Uterus (tissue), 4 donors: ENCODE measurements around the gene ARHGAP45. TPM values are rescaled to one million over a fixed set of nuclear protein-coding genes. Genes with fewer than 3 reads are reported as not detected.
"Not testable (repeated sequence)": the region's sequence is repeated elsewhere in the genome, so short reads cannot be mapped to it uniquely, and the experiment has no call there.

ENCODE experiments used
- DNase-seq, 2 donors: peaks; one replicate each; pipeline ENCODE4 v3.0.0-alpha.2; 2019 to 2020
- H3K27ac ChIP-seq, 2 donors: fragments of 200-600 bp; sonication (generic); 1 replicate in 1 of 2; 2 replicates in 1 of 2; pipeline ENCODE4 v1.5.1; 2016 to 2018
- H3K27me3 ChIP-seq, 2 donors: fragments of 200-600 bp; sonication (generic); one replicate each; pipeline ENCODE4 v1.5.1; 2018 to 2019; ENCODE audit warnings: control low read depth in 1 of 2
- H3K36me3 ChIP-seq, 2 donors: fragments of 200-600 bp; sonication (generic); one replicate each; pipeline ENCODE4 v1.5.1; 2019; ENCODE audit warnings: control low read depth in 1 of 2
- H3K4me1 ChIP-seq, 2 donors: fragments of 200-600 bp; sonication (generic); one replicate each; pipeline ENCODE4 v1.5.1; 2018 to 2019; ENCODE audit warnings: control low read depth in 1 of 2
- H3K4me3 ChIP-seq, 2 donors: fragments of 200-600 bp; sonication (generic); 1 replicate in 1 of 2; 2 replicates in 1 of 2; pipeline ENCODE4 v1.5.1; 2018 to 2019; ENCODE audit warnings: mild to moderate bottlenecking in 1 of 2
- H3K9me3 ChIP-seq, 2 donors: fragments of 200-600 bp; sonication (generic); one replicate each; pipeline ENCODE4 v1.5.1; 2019; ENCODE audit warnings: control low read depth in 1 of 2
- POLR2A ChIP-seq, 2 donors: fragments of 450-650 bp; IDR thresholded peaks; one replicate each; pipeline ENCODE4 v1.6.1; 2016; ENCODE audit warnings: antibody characterized with exemption in 2 of 2, mild to moderate bottlenecking in 1 of 2, moderate library complexity in 1 of 2
- intact Hi-C: fragments of 100-400 bp; cut with DNase I; formaldehyde crosslinking; loops from one replicate; pipeline ENCODE4 v1.15.1; 2023; ENCODE audit warnings: low total_unique reads
- total RNA-seq, 4 donors: library from RNA; depleted of rRNA in 3 of 4; stranded (reverse); fragments of >200 nt in 3 of 4; gene quantifications; one replicate each; pipeline versions ENCODE4 v1.1.0 to v1.2.4, GENCODE V29; 2014 to 2023
- TF ChIP-seq, protein P1 (sequence below), 4 experiments: fragments of 200-600 bp in 2 of 4; fragments of 450-650 bp in 2 of 4; sonication (generic) in 2 of 4; IDR thresholded peaks; one replicate each; pipeline ENCODE4 v1.5.1; 2016 to 2019; ENCODE audit warnings: antibody characterized with exemption in 4 of 4, mild to moderate bottlenecking in 2 of 4, moderate library complexity in 1 of 4
- donor health status: DM: yes; HTN: yes; CAD: no.

The ARHGAP45 gene
- total RNA-seq, 4 donors from 2014 or later: 4.1 to 154 (median 8.6) TPM

GRCh38 chr19:1019980-1020867, 46.7 kb upstream of the ARHGAP45 start:
- TF ChIP-seq, protein P1, sequence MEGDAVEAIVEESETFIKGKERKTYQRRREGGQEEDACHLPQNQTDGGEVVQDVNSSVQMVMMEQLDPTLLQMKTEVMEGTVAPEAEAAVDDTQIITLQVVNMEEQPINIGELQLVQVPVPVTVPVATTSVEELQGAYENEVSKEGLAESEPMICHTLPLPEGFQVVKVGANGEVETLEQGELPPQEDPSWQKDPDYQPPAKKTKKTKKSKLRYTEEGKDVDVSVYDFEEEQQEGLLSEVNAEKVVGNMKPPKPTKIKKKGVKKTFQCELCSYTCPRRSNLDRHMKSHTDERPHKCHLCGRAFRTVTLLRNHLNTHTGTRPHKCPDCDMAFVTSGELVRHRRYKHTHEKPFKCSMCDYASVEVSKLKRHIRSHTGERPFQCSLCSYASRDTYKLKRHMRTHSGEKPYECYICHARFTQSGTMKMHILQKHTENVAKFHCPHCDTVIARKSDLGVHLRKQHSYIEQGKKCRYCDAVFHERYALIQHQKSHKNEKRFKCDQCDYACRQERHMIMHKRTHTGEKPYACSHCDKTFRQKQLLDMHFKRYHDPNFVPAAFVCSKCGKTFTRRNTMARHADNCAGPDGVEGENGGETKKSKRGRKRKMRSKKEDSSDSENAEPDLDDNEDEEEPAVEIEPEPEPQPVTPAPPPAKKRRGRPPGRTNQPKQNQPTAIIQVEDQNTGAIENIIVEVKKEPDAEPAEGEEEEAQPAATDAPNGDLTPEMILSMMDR (IDR thresholded peaks at IDR 0.05): no peak
- TF ChIP-seq POLR2A (IDR thresholded peaks at IDR 0.05): no peak
- H3K27ac ChIP-seq: peak overlapping the region; percentile 90 to 95
- no peaks in the 10 kb centered on the region for H3K9me3 ChIP-seq
- H3K36me3 ChIP-seq: no peaks in the 10 kb centered on the region
- H3K4me3 ChIP-seq: peak overlapping the region; percentile 72 to 90
- intact Hi-C loops: loop anchor here (5.0 kb wide), 1 partner anchor 172 kb away; no protein-coding TSS in a partner anchor
- H3K4me1 ChIP-seq: peaks cover 6 to 39% of the 10 kb centered on the region in 2 donors
- H3K27me3 ChIP-seq: no peaks in the 10 kb centered on the region
- peak; percentile 56 for DNase-seq

DNA sequence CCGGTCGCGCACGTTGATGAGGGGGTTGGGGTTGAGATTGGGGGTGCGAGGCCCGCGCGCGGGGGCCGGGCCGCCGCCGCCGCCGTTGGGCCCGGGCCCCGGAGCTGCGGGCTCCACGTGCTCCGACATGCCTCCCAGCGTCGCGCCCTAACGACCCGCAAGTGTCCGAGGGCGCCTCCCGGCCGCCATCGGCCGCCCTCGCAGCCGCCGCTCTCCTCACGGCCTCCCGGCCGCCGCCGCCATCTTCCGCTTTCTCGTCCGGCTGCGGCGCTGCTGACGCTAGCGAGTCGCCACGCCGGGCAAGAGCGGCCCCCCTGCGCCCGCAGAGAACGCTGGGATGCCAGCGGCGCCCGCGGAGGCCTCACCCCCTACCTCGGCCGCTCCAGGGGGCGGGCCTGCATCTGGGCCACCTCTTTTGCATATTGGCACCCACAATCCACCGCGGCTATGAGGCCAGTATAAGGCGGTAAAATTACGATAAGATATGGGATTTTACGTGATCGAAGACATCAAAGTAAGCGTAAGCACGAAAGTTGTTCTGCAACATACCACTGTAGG, 46.0 kb upstream of the ARHGAP45 start, which contains the start of gene TMEM259:
Gene TMEM259, minus strand, starts transcription at position 256 of the 558 bp plus-strand sequence. Its CDS starts 127 bp downstream, at position 129.
- Histone ChIP-seq H3K4me1 (peaks cover 6 to 39% of the 10 kb centered on the region in 2 donors), H3K27me3 (no peaks in the 10 kb centered on the region), H3K4me3 (peak within 1 kb of the TSS; percentile 72 to 90), H3K9me3 (no peaks in the 10 kb centered on the region), H3K36me3 (no peaks in the 10 kb centered on the region), H3K27ac (peak within 1 kb of the TSS; percentile 90 to 95)
- intact Hi-C loops: no loop called here
- peak; percentile 58 to 64 for TF ChIP-seq POLR2A (IDR thresholded peaks at IDR 0.05)
- TF ChIP-seq, protein P1 (IDR thresholded peaks at IDR 0.05): peak in 2 of 4 experiments; percentile 4 to 39
- peak; percentile 95 to 99 for DNase-seq

DNA sequence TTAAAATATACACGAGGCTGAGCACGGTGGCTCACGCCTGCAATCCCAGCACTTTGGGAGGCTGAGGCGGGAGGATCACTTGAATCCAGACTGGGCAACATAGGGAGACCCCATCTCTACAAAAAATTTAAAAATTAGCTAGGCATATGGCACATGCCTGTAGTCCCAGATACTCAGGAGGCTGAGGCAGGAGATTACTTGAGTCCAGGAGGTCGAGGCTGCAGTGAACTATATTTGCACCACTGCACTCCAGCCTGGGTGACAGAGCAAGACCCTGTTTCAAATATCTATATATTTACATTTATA, 43.1 kb upstream of the ARHGAP45 start:
- intact Hi-C loops, H3K9me3 ChIP-seq, H3K4me3 ChIP-seq, DNase-seq, H3K27me3 ChIP-seq, H3K36me3 ChIP-seq: not testable (repeated sequence)
- peaks cover 3 to 11% of the 10 kb centered on the region in 2 donors for H3K4me1 ChIP-seq
- peak overlapping the region in 1 of 2 donors; percentile 3 for H3K27ac ChIP-seq

DNA sequence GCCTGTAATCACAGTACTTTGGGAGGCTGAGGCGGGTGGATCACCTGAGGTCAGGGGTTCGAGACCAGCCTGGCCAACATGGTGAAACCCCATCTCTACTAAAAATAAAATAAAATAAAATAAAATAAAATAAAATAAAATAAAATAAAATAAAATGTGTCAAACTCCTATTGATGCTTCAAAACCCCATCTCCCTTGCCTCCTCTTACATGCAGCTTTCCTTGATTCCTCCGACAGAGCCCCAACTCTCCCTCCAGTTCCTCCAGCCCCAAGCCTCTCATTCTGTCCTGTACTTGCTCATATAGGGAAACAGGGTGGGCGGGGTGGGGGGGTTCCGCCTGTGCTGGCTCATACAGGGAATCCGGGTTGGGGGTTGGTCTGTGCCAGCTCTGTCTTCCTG, 41.9 kb upstream of the ARHGAP45 start:
- H3K27me3 ChIP-seq, intact Hi-C loops, H3K27ac ChIP-seq, DNase-seq, H3K36me3 ChIP-seq, H3K4me1 ChIP-seq, H3K4me3 ChIP-seq, H3K9me3 ChIP-seq: not testable (repeated sequence)

GRCh38 chr19:1025960-1026782, 40.8 kb upstream of the ARHGAP45 start, which contains the start of gene CNN2:
Gene CNN2 (plus strand): TSS chr19:1026608. CDS start chr19:1026662, 54 bp downstream.
- Histone ChIP-seq H3K27ac (peak within 1 kb of the TSS; percentile 95), H3K4me1 (peaks cover 0 to 6% of the 10 kb centered on the region in 2 donors), H3K4me3 (peak within 1 kb of the TSS; percentile 85 to 89), H3K27me3 (no peaks in the 10 kb centered on the region), H3K36me3 (no peaks in the 10 kb centered on the region), H3K9me3 (no peaks in the 10 kb centered on the region)
- TF ChIP-seq POLR2A (IDR thresholded peaks at IDR 0.05): peak; percentile 77 to 95
- TF ChIP-seq, protein P1 (IDR thresholded peaks at IDR 0.05): peak in 1 of 4 experiments; percentile 2
- DNase-seq: peak; percentile 80 to 85
- intact Hi-C loops: no loop called here
